Activated CD8-positive, alpha-beta memory T cell treated with anti-CD3 and anti-CD28 coated beads, Interleukin-2, amount 50 U/mL, for 48 hours (primary cell): Measurements from ENCODE around the gene ABCC2.
"Not testable (repeated sequence)": the region's sequence is repeated elsewhere in the genome, so short reads cannot be mapped to it uniquely, and the experiment has no call there.

Source experiments
- DNase-seq: peaks from one replicate; pipeline ENCODE4 v3.0.0-alpha.2; 2020

Gene ABCC2

DNA sequence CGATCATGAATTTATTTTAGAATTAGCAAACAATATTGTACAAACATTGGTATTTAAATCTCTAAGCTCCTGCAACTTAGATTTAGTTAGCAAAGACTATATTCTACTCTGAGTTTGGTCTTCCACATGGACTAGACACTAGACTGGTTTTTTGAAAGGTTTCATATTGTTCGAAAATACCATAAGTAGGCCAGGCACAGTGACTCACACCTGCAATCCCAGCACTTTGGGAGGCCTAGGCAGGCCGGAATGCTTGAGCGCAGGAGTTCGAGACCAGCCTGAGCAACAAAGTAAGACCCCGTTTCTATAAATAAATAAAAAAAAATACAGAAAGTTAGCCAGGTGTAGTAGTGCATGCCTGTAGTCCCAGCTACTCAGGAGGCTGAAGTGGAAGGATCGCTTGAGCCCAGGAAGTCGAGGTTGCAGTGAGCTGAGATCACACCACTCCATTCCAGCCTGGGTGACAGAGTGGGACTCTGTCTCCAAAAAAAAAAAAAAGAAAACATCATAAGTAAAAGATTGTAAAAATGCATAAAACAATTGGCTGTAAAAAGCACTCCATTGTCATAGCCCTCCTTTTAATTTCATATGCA is 73.1 kb downstream of the ABCC2 start:
- DNase-seq: no peak

DNA sequence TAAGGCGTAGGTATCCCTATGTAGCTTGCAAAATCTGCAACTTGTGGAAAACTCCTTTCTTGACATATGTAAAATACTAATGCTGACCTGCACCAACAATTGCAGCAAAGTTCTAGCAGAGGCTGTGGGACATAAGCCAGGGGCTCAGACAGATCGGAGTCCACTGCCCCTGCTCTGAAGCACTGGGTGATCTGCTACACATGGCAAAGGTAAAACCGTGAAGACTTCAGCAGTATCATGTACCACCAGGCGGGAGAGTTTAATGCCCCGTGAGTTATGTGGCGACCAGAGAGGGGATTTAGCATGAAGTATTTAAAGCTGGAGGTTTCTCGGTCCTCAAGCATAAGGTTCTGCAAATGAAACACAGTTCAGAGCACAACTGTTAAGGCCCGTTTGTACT is 76.4 kb downstream of the ABCC2 start:
- no peak for DNase-seq

DNA sequence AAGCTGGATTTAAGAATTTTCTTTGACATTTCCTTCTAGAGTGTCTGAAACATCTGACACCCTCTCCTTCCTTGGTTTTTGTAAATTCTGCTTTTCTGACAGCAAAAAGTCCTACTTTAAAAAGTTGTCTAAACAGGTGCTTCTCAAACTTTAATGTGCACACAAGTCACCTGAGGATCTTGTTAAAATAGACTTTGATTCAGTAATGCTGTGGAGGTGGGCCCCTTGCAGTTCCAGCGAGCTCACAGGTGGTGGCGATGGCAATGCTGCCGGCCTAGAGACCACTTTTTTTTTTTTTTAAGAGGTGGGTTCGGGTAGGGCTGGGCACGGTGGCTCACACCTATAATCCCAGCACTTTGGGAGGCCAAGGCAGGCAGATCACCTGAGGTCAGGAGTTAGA is 77.1 kb downstream of the ABCC2 start:
- no peak for DNase-seq

DNA sequence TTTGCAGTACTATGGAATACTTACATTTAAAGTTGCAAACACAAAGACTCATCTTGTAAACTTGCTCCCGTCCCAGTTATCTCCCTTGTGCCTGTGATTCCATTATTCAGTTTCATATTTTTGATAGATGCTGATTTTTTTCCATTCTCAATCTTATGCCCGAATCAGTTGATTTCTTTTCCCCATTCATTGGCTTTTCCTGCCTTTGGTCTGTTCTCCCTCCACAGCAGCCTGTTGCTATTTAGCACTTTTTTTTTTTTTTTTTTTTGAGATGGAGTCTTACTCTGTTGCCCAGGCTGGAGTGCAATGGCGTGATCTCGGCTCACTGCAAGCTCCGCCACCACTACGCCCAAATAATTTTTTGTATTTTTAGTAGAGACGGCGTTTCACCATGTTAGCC is 78.0 kb downstream of the ABCC2 start:
- DNase-seq: no peak

DNA sequence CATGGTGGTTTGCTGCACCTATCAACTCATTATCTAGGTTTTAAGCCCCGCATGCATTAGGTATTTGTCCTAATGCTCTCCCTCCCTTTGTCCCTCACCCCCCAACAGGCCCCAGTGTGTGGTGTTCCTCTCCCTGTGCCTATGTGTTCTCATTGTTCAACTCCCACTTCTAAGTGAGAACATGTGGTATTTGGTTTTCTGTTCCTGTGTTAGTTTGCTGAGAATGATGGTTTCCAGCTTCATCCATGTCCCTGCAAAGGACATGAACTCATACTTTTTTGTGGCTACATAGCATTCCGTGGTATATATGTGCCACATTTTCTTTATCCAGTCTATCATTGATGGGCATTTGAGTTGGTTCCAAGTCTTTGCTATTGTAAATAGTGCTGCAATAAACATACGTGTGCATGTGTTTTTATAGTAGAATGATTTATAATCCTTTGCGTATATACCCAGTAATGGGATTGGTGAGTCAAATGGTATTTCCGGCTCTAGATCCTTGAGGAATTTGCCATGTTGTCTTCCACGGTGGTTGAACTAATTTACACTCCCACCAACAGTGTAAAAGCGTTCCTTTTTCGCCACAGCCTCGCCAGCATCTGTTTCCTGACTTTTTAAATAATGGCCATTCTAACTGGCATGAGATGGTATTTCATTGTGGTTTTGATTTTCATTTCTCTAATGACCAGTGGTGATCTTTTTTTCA is 81.2 kb downstream of the ABCC2 start:
- DNase-seq: not testable (repeated sequence)

DNA sequence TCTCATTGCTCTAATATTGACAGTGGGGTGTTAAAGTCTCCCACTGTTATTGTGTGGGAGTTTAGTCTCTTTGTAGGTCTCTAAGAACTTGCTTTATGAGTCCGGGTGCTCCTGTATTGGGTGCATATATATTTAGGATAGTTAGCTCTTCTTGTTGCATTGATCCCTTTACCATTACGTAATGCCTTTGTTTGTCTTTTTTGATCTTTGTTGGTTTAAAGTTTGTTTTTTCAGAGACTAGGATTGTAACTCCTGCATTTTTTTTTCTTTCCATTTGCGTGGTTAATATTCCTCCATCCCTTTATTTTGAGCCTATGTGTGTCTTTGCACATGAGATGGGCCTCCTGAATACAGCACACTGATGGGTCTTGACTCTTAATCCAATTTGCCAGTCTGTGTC is 84.8 kb downstream of the ABCC2 start:
- DNase-seq: not testable (repeated sequence)

DNA sequence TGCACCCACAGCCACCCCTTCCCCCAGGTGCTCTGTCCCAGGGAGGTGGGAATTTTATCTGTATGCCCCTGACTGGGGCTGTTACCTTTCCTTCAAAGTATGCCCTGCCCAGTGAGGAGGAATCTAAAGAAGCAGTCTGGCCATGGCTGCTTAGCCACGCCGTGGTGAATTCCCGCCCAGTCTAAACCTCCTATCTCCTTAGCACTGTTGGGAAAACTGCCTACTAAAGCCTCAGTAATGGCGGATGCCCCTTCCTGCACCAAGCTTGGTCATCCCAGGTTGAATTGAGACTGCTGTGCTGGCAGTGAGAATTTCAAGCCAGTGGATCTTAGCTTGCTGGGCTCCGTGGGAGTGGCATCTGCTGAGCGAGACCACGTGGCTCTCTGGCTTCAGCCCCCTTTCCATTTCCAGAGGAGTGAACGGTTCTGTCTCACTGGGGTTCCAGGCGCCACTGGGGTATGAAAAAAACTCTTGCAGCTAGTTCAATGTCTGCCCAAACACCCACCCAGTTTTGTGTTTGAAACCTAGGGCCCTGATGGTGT is 87.2 kb downstream of the ABCC2 start:
- no peak for DNase-seq

DNA sequence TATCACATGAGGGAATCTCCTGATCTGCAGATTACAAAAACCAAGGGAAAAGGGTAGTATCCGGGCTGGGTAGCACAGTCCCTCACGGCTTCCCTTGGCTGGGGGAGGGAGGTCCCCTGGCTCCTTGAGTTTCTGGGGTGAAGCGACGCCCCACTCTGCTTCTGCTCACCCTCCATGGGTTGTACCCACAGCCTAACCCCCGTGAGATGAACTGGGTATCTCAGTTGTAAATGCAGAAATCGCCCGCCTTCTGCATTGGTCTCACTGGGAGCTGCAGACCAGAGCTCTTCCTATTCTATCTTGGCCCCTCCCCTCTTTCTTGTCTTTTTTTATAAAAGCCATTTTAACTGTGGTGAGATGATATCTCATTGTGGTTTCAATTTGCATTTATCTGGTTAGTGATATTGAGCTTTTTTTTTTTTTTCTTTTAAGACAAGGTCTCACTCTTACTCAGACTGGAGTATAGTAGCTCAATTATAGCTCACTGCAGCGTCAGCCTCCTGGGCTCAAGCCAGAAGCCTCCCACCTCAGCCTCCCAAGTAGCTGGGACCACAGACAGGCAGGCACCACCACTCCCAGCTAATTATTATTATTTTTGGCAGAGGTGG is 87.8 kb downstream of the ABCC2 start:
- DNase-seq: peak; percentile 67

DNA sequence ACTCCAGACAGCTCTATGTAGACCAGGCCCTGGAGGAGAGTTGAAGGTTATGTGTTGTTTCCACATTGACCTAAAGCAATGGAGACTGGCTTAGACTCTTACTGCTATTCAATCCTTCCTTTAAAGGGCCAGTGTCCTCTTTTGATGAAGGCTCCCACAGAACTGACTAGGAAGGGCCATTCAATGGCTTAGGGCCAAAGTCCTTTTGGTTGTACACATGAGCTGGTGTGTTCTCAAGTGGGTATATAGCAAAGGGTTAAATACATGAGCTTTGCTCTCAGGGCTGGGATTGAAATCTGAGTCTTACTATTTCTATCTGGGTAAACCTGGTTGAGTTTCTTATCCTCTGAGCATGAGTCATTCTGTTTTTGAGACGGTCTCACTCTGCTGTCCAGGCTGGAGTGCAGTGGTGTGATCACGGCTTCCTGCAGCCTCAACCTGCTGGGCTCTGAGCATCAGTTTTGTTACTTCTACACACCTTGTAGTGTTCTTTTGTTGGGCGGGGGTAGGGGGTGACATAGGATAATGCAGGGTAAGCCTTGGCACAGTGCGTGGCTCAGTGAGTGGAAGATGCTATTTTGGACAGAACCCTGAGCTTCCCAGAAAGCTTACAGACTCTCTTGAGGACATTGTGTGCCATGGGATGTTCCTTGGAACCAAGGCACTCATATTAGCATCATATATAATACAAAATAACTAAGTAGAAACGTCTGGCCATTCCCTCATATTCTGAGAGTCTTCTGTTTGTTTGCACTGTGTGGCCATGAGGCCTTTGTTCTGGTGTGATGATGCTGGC is 90.1 kb downstream of the ABCC2 start:
- no peak for DNase-seq

DNA sequence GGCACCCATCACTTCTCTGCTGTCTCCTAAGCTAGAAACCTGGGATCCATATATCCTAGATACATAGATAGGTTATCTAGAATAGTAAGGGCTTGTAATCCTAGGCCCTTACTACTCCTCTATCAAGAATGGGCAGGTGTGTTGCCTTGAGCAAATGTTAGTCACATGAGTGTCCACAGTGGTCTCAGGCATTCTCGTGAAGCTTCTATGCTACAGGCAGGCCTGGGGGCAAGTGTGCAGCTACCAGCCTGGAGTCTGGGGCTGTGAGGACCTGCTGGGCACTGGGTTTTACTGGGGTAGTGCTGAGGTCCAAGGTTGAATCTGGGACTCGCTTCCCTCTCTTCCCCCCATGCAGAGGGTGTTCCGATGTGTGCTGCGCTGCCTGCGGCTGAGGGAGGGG is 91.4 kb downstream of the ABCC2 start:
- no peak for DNase-seq

DNA sequence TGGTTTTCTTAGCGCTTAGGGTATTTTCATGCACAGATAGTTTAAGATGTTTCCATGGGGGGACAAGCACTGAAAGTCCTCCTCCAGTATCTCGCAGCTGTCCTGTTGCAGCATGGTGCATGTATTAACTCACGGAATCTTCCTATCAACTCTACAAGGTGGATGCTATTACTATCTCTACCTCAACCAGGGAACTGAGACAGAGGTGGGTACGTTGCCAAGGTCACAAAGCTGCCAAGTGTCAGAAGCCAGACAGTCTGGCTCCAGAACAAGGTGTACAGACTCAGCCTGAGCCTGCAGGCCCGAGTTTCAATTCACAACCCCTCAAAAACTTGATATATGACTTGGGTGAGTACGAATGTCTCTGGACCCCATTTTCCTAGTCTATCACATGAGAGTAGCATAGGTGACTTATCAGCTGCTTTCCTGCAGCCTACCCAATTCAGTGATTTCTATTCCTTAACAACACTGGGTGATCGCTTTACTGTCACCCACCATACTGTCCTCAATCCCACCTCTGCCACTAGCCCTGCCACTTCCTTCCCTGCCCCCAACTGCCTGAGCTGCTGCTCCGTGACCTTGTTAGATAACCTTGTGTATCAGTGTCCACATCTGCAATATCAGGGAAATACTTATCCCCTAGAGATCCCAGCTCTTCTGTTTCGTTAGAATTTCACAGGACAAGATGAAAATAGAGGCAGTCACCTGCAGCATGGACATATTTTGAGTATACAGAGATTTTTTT is 92.1 kb downstream of the ABCC2 start:
- no peak for DNase-seq

DNA sequence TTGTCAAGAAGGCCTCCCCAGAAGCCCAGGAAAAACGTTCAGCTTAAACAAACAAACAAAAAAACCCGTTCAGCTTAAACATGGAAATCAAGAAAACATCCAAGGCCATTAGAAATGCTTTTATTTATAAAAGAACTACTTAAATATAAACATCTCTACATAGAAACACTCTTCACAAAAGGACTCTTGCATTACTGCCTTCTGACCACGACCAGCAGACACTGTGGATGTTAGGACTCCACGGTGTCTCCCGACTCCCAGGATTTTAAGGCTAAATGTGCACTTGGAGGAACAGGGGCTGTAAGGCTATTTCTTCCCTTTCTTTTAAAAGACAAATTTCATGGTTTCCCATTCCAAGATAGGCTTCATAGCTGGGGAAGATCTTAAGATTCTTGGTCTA is 93.0 kb downstream of the ABCC2 start:
- DNase-seq: no peak

DNA sequence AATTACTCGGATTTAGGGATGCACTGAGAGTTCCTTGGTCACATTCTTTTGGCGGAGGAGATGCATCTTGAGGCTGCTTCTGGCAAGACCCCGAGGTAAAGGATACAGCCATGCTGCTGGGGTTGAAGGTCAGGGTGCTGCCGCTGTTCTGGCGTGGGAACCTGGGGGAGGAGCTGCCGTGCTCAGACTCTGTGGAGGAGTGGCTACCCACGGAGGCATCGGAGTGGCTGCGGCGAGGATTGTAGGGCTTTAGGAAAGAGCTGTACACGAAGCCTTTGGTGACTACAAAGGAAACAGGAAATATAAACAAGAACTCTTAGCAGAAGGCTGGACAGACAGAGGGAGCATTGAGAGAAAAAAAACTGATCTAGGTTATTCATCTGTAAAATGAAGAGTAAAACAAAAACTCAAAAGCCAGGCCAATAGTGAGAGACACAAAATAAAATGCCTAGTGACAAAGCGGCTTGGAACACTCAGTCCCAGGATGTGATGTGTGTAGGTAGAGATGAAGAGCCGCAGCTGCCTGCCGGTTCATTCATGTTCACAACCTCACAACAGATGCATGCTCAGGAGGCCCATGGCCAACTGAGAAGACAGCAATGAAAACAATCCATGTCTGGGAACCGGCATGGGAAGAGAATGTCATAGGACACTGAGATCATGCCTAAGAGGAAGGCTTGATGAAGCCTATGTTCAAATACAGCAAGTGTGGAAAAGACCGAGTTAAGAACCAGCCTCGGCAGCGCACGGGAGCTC is 97.8 kb downstream of the ABCC2 start:
- no peak for DNase-seq

DNA sequence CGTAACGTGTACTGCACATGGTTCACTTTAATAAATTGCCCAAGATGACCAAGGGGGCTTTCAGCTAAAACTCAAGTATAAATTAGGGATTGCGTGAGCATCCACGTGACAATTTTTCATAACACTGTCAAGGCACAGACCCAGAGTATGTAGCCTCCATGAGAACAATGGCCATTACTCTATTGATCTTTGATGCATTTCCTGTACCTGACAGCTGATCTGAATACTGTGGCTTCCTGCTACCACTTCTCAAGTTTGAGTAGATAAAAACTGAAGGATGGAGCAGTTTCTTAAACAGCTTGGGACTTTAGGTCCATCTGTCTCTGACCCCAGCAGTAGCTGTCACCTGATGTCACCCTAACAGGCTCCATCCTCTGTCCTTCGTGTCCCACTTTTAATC is 98.9 kb downstream of the ABCC2 start:
- DNase-seq: no peak

DNA sequence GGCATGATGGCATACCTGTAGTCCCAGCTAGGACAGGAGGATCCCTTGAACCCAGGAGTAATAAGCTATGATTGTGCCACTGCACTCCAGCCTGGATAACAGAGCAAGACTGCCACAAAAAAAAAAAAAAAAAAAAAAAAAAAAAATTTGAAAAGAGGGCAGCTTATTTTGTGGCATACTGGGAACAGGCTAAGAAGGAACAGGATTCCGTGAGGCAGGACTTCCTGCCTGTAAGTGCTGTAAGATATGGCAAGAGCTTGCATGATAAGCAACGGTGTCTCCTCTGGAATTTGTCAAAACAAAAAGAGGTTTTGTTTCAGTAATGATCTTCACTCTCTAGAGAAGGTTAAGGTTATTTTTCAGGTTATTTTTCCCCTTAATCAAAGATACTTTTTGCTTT is 101.1 kb downstream of the ABCC2 start:
- no peak for DNase-seq

DNA sequence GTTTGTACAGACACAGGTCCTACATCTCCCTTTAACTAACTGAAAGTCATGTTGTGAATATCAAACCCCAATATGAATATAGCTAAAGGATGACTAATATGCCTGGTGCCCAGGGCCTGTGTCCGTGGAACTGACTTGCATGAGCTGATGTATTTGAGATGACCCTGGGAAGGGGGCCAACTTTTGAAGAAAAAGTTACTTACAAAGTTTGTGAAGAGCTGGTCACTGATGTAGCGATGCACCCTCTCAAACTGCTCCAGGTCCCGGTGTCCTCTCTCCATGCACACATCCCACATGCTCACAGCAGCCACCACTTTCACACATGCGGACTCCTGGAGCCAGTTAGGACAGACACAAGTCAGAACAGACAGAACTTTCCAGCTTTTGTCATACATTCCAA is 106.2 kb downstream of the ABCC2 start:
- no peak for DNase-seq

DNA sequence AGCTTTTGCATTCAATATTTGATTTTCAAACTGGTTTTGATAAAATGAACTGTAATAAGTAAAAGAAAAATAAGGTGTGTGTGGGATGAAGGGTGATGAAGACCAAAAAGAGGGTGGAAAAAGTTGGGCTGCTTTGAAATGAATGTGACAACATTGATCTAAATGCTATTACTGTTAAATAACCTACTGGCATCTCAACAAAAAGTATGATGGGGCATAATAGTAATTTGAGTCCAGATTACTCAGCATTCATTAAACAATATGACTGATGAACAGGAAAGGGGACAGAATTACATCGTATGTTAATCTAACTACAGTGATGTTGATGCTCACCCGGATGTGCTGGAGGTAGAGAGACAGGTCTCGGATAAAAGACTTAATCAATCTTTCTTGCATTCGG is 112.2 kb downstream of the ABCC2 start:
- no peak for DNase-seq

DNA sequence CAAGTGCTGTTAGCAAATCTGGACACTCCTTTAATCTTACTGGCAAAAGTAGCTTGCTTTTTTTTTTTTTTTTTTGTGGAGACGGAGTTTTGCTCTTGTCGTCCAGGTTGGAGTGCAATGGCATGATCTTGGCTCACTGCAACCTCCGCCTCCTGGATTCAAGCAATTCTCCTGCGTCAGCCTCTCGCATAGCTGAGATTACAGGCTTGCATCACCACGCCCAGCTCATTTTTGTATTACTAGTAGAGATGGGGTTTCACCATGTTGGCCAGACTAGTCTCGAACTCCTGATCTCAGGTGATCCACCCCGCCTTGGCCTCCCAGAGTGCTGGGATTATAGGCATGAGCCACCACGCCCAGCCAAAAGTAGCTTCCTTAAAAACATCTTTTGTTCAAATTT is 112.6 kb downstream of the ABCC2 start:
- DNase-seq: not testable (repeated sequence)

DNA sequence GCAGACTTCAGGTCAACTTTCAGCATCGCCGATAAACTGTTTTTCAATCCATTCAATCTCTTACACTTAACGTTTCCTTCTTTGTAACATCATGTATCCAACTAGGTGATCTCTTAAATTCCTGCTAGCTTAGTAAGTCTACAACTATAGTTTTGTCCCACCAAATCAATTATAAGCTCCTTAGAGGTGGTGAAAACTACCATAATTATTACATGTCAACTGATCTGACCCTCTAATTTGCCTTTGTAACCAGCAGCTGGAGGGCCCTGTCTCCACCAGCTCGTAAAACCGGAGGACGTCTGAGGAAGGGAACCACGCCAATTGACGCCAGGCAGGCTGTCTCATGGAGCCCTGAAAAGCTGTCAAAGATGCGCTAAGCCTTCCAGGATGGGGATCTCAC is 113.4 kb downstream of the ABCC2 start:
- no peak for DNase-seq
